HepG2 (cell line): Measurements from ENCODE around the gene SLC4A8. TPM values are rescaled to one million over a fixed set of nuclear protein-coding genes. Genes with fewer than 3 reads are reported as not detected.

Experiments used
- ATAC-seq: fragments of 200-7000 bp; cut with Tn5 transposase; 3 replicates; pipeline ENCODE4 v1.9.1; 2020; ENCODE audit warnings: mild to moderate bottlenecking, moderate library complexity
- BruUV-seq: library from RNA; stranded (reverse); fragments of 400-500 nt; replicated peaks from 2 replicates; lab custom pipeline; 2021; lab: Mats Ljungman, UMichigan
- CTCF ChIA-PET: fragments of 300-600 bp; formaldehyde crosslinking; extraction: SDS; loops from one replicate; lab custom pipeline; 2021; ENCODE audit warnings: low total read pairs, inconsistent platforms, low intra/inter-chr PET ratio; lab: Yijun Ruan, JAX
- POLR2A ChIA-PET: fragments of 350-600 bp; sonication (Branson Sonifier 250); formaldehyde crosslinking; loops from one replicate; lab custom pipeline; 2020; ENCODE audit warnings: antibody characterized with exemption, inconsistent platforms; lab: Yijun Ruan, JAX
- DNase-seq: peaks from one replicate; pipeline ENCODE4 v3.0.0-alpha.2; 2015; ENCODE audit warnings: low spot score
- FAIRE-seq: peaks from 3 replicates; lab custom pipeline; 2011; peaks lifted over from hg19 to GRCh38; lab: Jason Lieb, UNC
- H2AFZ ChIP-seq: one replicate; pipeline ENCODE4 v1.6.1; 2011; ENCODE audit warnings: low read length, inconsistent platforms
- H3K27ac ChIP-seq: fragments of 300-600 bp; 3 replicates; pipeline ENCODE4 v1.8.0; 2011; ENCODE audit warnings: mixed run types, mild to moderate bottlenecking, mixed read lengths, low read length, inconsistent platforms; ENCODE audit not compliant: insufficient read depth; ENCODE audit errors: extremely low read length
- H3K27me3 ChIP-seq, 2 experiments: fragments of 200-600 bp in 1 of 2; 2 replicates in 1 of 2; 3 replicates in 1 of 2; pipeline versions ENCODE4 v1.6.0 to v1.8.0; 2011; ENCODE audit warnings: low read length in 2 of 2, mild to moderate bottlenecking in 2 of 2, moderate library complexity in 2 of 2, inconsistent platforms in 1 of 2; ENCODE audit not compliant: insufficient read depth in 2 of 2, control insufficient read depth in 1 of 2
- H3K36me3 ChIP-seq, 2 experiments: fragments of 200-600 bp in 1 of 2; replicated peaks in 1 of 2; 2 replicates in 1 of 2; 3 replicates in 1 of 2; pipeline versions ENCODE4 v1.5.1 to v1.8.0; 2011; ENCODE audit warnings: low read length in 2 of 2, inconsistent platforms in 1 of 2; ENCODE audit not compliant: insufficient read depth in 2 of 2, control insufficient read depth in 1 of 2
- H3K4me1 ChIP-seq: 2 replicates; pipeline ENCODE4 v1.5.1; 2012; ENCODE audit warnings: low read length, inconsistent platforms; ENCODE audit not compliant: insufficient read depth
- H3K4me2 ChIP-seq: 2 replicates; pipeline ENCODE4 v1.6.0; 2011; ENCODE audit warnings: low read depth, low read length, inconsistent platforms
- H3K4me3 ChIP-seq, 3 experiments: fragments of 200-600 bp in 1 of 3; sonication (generic), shearing (Covaris generic) in 1 of 3; replicated peaks in 1 of 3; 2 replicates each; pipeline ENCODE4 v1.5.1; 2011 to 2016; ENCODE audit warnings: low read length in 3 of 3, inconsistent platforms in 2 of 3, low read depth in 2 of 3, mild to moderate bottlenecking in 2 of 3, control low read depth in 1 of 3, mixed read lengths in 1 of 3; ENCODE audit not compliant: insufficient read depth in 1 of 3
- H3K79me2 ChIP-seq: one replicate; pipeline ENCODE4 v1.6.1; 2011; ENCODE audit warnings: low read length, inconsistent platforms; ENCODE audit not compliant: insufficient read depth
- H3K9ac ChIP-seq: 2 replicates; pipeline ENCODE4 v1.6.0; 2011; ENCODE audit warnings: mild to moderate bottlenecking, low read depth, low read length, inconsistent platforms; ENCODE audit not compliant: insufficient read depth
- H3K9me3 ChIP-seq: 2 replicates; pipeline ENCODE4 v1.5.1; 2012; ENCODE audit warnings: mild to moderate bottlenecking, low read length
- H4K20me1 ChIP-seq: 2 replicates; pipeline ENCODE4 v1.6.0; 2011; ENCODE audit warnings: inconsistent platforms, mild to moderate bottlenecking, low read length, moderate library complexity; ENCODE audit not compliant: insufficient read depth
- ARID2 ChIP-seq: sonication (generic); formaldehyde crosslinking; IDR thresholded peaks from 2 replicates; pipeline ENCODE4 v1.8.1; 2022; ENCODE audit warnings: mild to moderate bottlenecking, missing genetic modification reagents, borderline replicate concordance
- CC2D1A ChIP-seq: sonication (generic); formaldehyde crosslinking; IDR thresholded peaks from 2 replicates; pipeline ENCODE4 v1.8.1; 2023; ENCODE audit warnings: mild to moderate bottlenecking, missing genetic modification reagents
- EED ChIP-seq: sonication (generic); formaldehyde crosslinking; IDR thresholded peaks from 2 replicates; pipeline ENCODE4 v1.5.0; 2020; ENCODE audit warnings: mild to moderate bottlenecking, missing genetic modification reagents
- HMG20A ChIP-seq: IDR thresholded peaks from 2 replicates; pipeline ENCODE4 v1.6.1; 2016; ENCODE audit warnings: borderline replicate concordance
- NFIB ChIP-seq: sonication (generic); formaldehyde crosslinking; IDR thresholded peaks from 2 replicates; pipeline ENCODE4 v1.9.0; 2021; ENCODE audit warnings: missing genetic modification reagents, mild to moderate bottlenecking, borderline replicate concordance
- NRL ChIP-seq: sonication (generic); formaldehyde crosslinking; IDR thresholded peaks from 2 replicates; pipeline ENCODE4 v1.5.0; 2020; ENCODE audit warnings: missing genetic modification reagents, mild to moderate bottlenecking, moderate library complexity, borderline replicate concordance
- PHF8 ChIP-seq: sonication (generic); formaldehyde crosslinking; IDR thresholded peaks from 2 replicates; pipeline ENCODE4 v1.5.0; 2020; ENCODE audit warnings: missing genetic modification reagents
- POLR2AphosphoS2 ChIP-seq: IDR thresholded peaks from 2 replicates; pipeline ENCODE4 v1.6.1; 2011; ENCODE audit warnings: low read depth, low read length, improper control_type of control experiment
- RNF2 ChIP-seq: fragments of 450-650 bp; conservative IDR thresholded peaks from 2 replicates; pipeline ENCODE4 v1.6.1; 2016; ENCODE audit warnings: low read depth
- SOX13 ChIP-seq, 3 experiments: fragments of 450-650 bp in 1 of 3; sonication (generic) in 1 of 3; formaldehyde crosslinking in 1 of 3; IDR thresholded peaks in 2 of 3; conservative IDR thresholded peaks in 1 of 3; 2 replicates each; pipeline versions ENCODE4 v1.5.0 to v1.6.1; 2016 to 2020; ENCODE audit warnings: antibody characterized with exemption in 1 of 3, mild to moderate bottlenecking in 1 of 3, missing compliant biosample characterization in 1 of 3, missing genetic modification reagents in 1 of 3, moderate library complexity in 1 of 3
- ZBTB46 ChIP-seq: sonication (generic); formaldehyde crosslinking; IDR thresholded peaks from 2 replicates; pipeline ENCODE4 v1.4.0; 2020; ENCODE audit warnings: mild to moderate bottlenecking, missing genetic modification reagents, borderline replicate concordance
- ZMYM3 ChIP-seq: sonication (generic); formaldehyde crosslinking; IDR thresholded peaks from 2 replicates; pipeline ENCODE4 v1.5.1; 2020; ENCODE audit warnings: mild to moderate bottlenecking, missing genetic modification reagents
- ZNF235 ChIP-seq: sonication (generic); formaldehyde crosslinking; IDR thresholded peaks from 2 replicates; pipeline ENCODE4 v1.8.1; 2023; ENCODE audit warnings: mild to moderate bottlenecking, missing genetic modification reagents, borderline replicate concordance
- ZNF703 ChIP-seq: sonication (generic); formaldehyde crosslinking; IDR thresholded peaks from 2 replicates; pipeline ENCODE4 v1.5.1; 2020; ENCODE audit warnings: missing genetic modification reagents, mild to moderate bottlenecking, moderate library complexity, borderline replicate concordance
- WGBS: methylation state at CpG from one replicate; pipeline ENCODE4 v1.1.6; 2017; ENCODE audit warnings: low lambda C conversion rate; 5-methylcytosine and 5-hydroxymethylcytosine counted together
- in situ Hi-C: cut with HindIII; loops from 2 replicates; pipeline ENCODE4 v1.10.0; 2017; ENCODE audit warnings: low pct_unique_long_range_greater_than_20kb; ENCODE audit not compliant: extremely low pct_ligation_motif_present
- intact Hi-C: fragments of 100-400 bp; cut with micrococcal nuclease; formaldehyde crosslinking; loops from one replicate; pipeline ENCODE4 v1.10.0; 2022; ENCODE audit not compliant: unreplicated experiment
- polyA plus RNA-seq, 8 experiments: library from polyadenylated mRNA; depleted of rRNA in 3 of 8; stranded (reverse) in 7 of 8; unstranded in 1 of 8; fragments of >200 nt; fragmentation: Illumina TruSeq in 4 of 8; extraction: Trizol in 4 of 8; gene quantifications; 2 replicates each; pipeline versions ENCODE4 v1.2.1 to v1.2.3, GENCODE V29; 2011 to 2016; ENCODE audit warnings: low read depth in 4 of 8, missing spikeins in 1 of 8, mixed read lengths in 1 of 8; ENCODE audit not compliant: insufficient read depth in 1 of 8
- total RNA-seq, 5 experiments: library from RNA; depleted of rRNA; stranded (reverse); fragments of >200 nt; fragmentation: Illumina TruSeq; extraction: Trizol; gene quantifications; 2 replicates each; pipeline ENCODE4 v1.2.3, GENCODE V29; 2016; ENCODE audit warnings: low read depth in 1 of 5

Gene SLC4A8
- total and polyA plus RNA-seq, 2 of the 13 experiments (the other 11 are each of a cell fraction or from before 2014, with no cell fraction given) = under 0.01 to 0.07 TPM

GRCh38 chr12:51527966-51528365 is 103.3 kb downstream of the SLC4A8 start (continued):
- TF ChIP-seq ZNF703 = no peak
- TF ChIP-seq, all 625 proteins: peak for 0

GRCh38 chr12:51528852-51529650 is 104.4 kb downstream of the SLC4A8 start:
- TF ChIP-seq HMG20A (no peak), EED (CRISPR knock-in tag) (no peak), PHF8 (no peak), ARID2 (CRISPR knock-in tag) (no peak), ZBTB46 (CRISPR knock-in tag) (no peak), NFIB (no peak), ZMYM3 (CRISPR knock-in tag) (no peak), CC2D1A (CRISPR knock-in tag) (no peak), RNF2 (no peak), NRL (CRISPR knock-in tag) (no peak), ZNF235 (CRISPR knock-in tag) (no peak), SOX13 (IDR thresholded peaks at IDR 0.05) (no peak), SOX13 (CRISPR knock-in tag; conservative IDR thresholded peaks at IDR 0.05 in 1 of 2, IDR thresholded peaks at IDR 0.05 in 1 of 2) (no peak), POLR2AphosphoS2 (no peak)
- TF ChIP-seq, all 625 proteins: peak for 0
- WGBS = 30% methylated on average over 5 of the region's 6 CpGs
- peaks cover 0 to 13% of the 10 kb centered on the region in 2 experiments; a peak in 3 of 5 replicates for H3K27me3 ChIP-seq

More at GRCh38 chr12:51528852-51529650, 104.4 kb downstream of the SLC4A8 start:
- no peak overlapping the region for H3K9ac ChIP-seq
- no peak overlapping the region for H3K4me3 ChIP-seq
- H4K20me1 ChIP-seq = no peaks in the 10 kb centered on the region
- no peaks in the 10 kb centered on the region for H3K79me2 ChIP-seq
- ChIA-PET POLR2A (no interaction called here), CTCF (no interaction called here)
- intact Hi-C loops = no loop called here
- H3K4me1 ChIP-seq = no peaks in the 10 kb centered on the region; the same call in 1 of the 2 replicates
- H3K4me2 ChIP-seq = no peak overlapping the region
- ATAC-seq = no peak
- H3K36me3 ChIP-seq = no peaks in the 10 kb centered on the region
- in situ Hi-C loops = loop anchor here (5.0 kb wide), 1 partner anchor 107 kb away; the partner anchor contains the start of gene SLC4A8
- no peak overlapping the region for H2AFZ ChIP-seq
- H3K9me3 ChIP-seq = no peaks in the 10 kb centered on the region
- DNase-seq = no peak
- no peak overlapping the region for H3K27ac ChIP-seq
- FAIRE-seq = no peak
- no TSS peak for BruUV-seq
